ENCODE results near the gene LEKR1. TPM values are rescaled to one million over a fixed set of nuclear protein-coding genes. Genes with fewer than 3 reads are reported as not detected.

LEKR1 gene
- total and polyA plus RNA-seq, 2 of the 13 experiments (the other 11 are each of a cell fraction or from before 2014, with no cell fraction given) = 0.49 to 1.5 TPM

GRCh38 chr3:157088601-157089454 is 262.7 kb downstream of the LEKR1 start (continued):
- TF ChIP-seq, protein P1, sequence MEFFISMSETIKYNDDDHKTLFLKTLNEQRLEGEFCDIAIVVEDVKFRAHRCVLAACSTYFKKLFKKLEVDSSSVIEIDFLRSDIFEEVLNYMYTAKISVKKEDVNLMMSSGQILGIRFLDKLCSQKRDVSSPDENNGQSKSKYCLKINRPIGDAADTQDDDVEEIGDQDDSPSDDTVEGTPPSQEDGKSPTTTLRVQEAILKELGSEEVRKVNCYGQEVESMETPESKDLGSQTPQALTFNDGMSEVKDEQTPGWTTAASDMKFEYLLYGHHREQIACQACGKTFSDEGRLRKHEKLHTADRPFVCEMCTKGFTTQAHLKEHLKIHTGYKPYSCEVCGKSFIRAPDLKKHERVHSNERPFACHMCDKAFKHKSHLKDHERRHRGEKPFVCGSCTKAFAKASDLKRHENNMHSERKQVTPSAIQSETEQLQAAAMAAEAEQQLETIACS (CRISPR knock-in tag; IDR thresholded peaks at IDR 0.05) = no peak
- TF ChIP-seq ZNF782 (CRISPR knock-in tag; IDR thresholded peaks at IDR 0.05; ENCODE audit: borderline replicate concordance) = no peak
- peak; percentile 49; the same call in 1 of the 2 replicates for TF ChIP-seq MXD4 (CRISPR knock-in tag; IDR thresholded peaks at IDR 0.05)
- TF ChIP-seq ZNF44 (CRISPR knock-in tag; IDR thresholded peaks at IDR 0.05) = peak; percentile 81; the same call in 1 of the 2 replicates
- TF ChIP-seq PLRG1 (conservative IDR thresholded peaks at IDR 0.05) = no peak
- TF ChIP-seq TBL1XR1 (IDR thresholded peaks at IDR 0.05; ENCODE audit: borderline replicate concordance, low read length, partially characterized antibody) = no peak
- TF ChIP-seq EED (CRISPR knock-in tag; IDR thresholded peaks at IDR 0.05) = peak; percentile 90; the same call in 1 of the 2 replicates
- TF ChIP-seq ZNF83 (CRISPR knock-in tag; IDR thresholded peaks at IDR 0.05; ENCODE audit: borderline replicate concordance) = no peak
- TF ChIP-seq, protein P2, sequence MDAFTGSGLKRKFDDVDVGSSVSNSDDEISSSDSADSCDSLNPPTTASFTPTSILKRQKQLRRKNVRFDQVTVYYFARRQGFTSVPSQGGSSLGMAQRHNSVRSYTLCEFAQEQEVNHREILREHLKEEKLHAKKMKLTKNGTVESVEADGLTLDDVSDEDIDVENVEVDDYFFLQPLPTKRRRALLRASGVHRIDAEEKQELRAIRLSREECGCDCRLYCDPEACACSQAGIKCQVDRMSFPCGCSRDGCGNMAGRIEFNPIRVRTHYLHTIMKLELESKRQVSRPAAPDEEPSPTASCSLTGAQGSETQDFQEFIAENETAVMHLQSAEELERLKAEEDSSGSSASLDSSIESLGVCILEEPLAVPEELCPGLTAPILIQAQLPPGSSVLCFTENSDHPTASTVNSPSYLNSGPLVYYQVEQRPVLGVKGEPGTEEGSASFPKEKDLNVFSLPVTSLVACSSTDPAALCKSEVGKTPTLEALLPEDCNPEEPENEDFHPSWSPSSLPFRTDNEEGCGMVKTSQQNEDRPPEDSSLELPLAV (CRISPR knock-in tag; conservative IDR thresholded peaks at IDR 0.05; ENCODE audit: low read depth) = no peak
- TF ChIP-seq TEF (CRISPR knock-in tag; IDR thresholded peaks at IDR 0.05) = peak; percentile 67
- peak; percentile 43; the same call in 1 of the 2 replicates for TF ChIP-seq SAFB2 (CRISPR knock-in tag; IDR thresholded peaks at IDR 0.05; ENCODE audit: borderline replicate concordance, low read depth)
- TF ChIP-seq TERF1 (CRISPR knock-in tag; IDR thresholded peaks at IDR 0.05) = no peak
- no peak for TF ChIP-seq PRPF4 (IDR thresholded peaks at IDR 0.05; ENCODE audit: low read depth, low read length, poor library complexity, severe bottlenecking)
- peak; percentile 79; the same call in 1 of the 2 replicates for TF ChIP-seq MAF1 (CRISPR knock-in tag; IDR thresholded peaks at IDR 0.05; ENCODE audit: borderline replicate concordance)
- no peak for TF ChIP-seq NBN (conservative IDR thresholded peaks at IDR 0.05)
- TF ChIP-seq CBX5 (CRISPR knock-in tag; IDR thresholded peaks at IDR 0.05; ENCODE audit: borderline replicate concordance) = no peak; the same call in 1 of the 2 replicates
- peak; percentile 95 for TF ChIP-seq ZNF883 (CRISPR knock-in tag; IDR thresholded peaks at IDR 0.05; ENCODE audit: not compliant biosample characterization)
- TF ChIP-seq MEIS1 (CRISPR knock-in tag; IDR thresholded peaks at IDR 0.05; ENCODE audit: borderline replicate concordance) = peak; percentile 88
- 0 out of 2 replicates have a peak, but pooled peaks have one; percentile 46 for TF ChIP-seq E2F2 (CRISPR knock-in tag; IDR thresholded peaks at IDR 0.05; ENCODE audit: borderline replicate concordance)
- TF ChIP-seq ZNF614 (CRISPR knock-in tag; IDR thresholded peaks at IDR 0.05; ENCODE audit: borderline replicate concordance) = peak; percentile 72; the same call in 1 of the 2 replicates
- TF ChIP-seq ZNF264 (CRISPR knock-in tag; IDR thresholded peaks at IDR 0.05) = peak; percentile 66; the same call in 1 of the 2 replicates
- TF ChIP-seq RFXANK (CRISPR knock-in tag; IDR thresholded peaks at IDR 0.05) = peak; percentile 47; the same call in 1 of the 2 replicates
- TF ChIP-seq HDAC1 (CRISPR knock-in tag; IDR thresholded peaks at IDR 0.05) = no peak; the same call in none of the 2 replicates
- peak; percentile 56; the same call in 1 of the 2 replicates for TF ChIP-seq MEF2D (CRISPR knock-in tag; IDR thresholded peaks at IDR 0.05)
